ENCODE results near the gene THSD4.
"Not testable (repeated sequence)": the region's sequence is repeated elsewhere in the genome, so short reads cannot be mapped to it uniquely, and the experiment has no call there.

THSD4 gene

DNA sequence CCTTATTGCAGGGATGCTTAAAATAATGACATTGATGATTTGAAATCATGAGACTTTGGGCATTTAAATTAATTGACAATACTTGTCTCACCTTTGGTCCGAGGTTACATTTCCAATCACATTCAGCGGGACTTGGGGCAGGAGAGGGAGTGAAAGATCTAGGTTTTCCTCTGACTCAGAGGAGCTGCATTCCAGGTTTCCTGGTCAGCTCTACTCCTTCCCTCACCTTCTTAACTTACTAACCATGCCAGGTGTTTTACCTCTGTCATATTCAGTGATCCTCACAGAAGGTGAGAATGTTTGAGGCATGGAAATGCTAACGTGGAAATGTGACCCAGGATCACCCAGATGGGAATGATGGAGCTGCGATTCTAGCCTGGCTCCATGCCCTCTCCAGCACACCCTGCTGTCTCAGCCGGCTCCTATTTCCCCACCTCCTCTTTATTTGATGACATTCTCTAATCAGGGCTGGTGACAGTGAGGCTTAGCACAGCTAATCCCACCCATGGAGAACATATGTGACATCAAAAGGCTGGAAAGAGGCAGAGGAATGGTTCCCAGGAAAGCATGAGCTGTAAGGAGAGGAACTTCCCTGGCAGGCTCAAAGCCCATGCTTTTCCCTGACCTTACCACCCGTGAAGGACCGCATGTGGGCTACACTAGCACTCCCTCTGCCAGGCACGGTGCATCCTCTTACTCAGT lies 38.7 kb downstream of the THSD4 start:
- no peak for DNase-seq

GRCh38 chr15:71154607-71155200 lies 39.4 kb downstream of the THSD4 start:
- no peak for DNase-seq

- DNase-seq: no peak
Observed at GRCh38 chr15:71155534-71155933, 40.3 kb downstream of the THSD4 start.

DNA sequence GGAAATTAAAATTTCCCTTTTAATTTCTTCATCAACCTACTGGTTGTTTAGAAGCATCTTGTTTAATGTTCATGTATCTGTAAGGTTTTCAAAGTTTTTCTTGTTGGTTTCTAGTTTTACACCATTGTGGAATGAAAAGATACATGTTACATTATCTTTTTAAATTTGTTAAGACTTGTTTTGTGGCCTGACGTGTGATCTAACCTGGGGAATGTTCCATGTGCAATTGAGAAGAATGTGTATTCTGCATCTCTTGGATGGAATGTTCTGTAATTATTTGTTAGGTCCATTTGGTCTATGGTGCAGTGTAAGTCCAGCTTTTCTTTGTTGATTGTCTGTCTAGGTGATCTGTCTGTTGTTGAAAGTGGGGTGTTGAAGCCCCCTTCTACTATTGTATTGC lies 45.7 kb downstream of the THSD4 start:
- no peak for DNase-seq

DNA sequence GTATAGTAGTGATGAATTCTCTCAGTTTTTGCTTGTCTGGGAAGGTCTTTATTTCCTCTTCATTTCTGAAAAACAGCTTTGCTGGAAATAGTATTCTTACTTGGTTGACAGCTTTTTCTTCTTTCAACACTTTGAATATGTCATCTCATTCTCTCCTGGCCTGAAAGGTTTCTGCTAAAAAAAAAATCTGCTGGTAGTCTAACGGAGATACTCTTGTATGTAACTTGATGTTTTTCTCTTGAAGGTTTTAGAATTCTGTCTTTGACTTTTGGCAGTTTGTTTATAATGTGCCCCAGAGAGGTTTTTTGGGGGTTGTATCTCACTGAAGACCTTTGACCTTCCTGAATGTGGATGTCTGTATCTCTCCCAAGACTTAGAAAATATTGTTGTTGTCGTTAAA lies 47.0 kb downstream of the THSD4 start:
- DNase-seq: no peak

DNA sequence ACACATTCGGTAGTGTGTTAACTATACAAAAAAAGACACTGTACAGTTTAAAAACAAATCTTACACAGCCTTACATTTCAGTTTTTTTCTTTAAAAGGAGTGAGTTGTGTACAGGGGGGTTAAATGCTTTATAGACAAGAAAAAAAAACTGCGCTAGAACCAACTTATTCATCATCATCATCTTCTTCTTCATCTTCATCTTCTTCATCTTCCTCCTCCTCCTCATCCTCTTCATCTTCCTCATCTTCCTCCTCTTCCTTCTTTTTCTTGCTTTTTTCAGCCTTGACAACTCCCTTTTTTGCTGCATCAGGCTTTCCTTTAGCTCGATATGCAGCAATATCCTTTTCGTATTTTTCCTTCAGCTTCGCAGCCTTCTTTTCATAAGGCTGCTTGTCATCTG lies 49.3 kb downstream of the THSD4 start:
- DNase-seq: not testable (repeated sequence)

- DNase-seq: no peak
Observed at GRCh38 chr15:71167445-71168165, 52.3 kb downstream of the THSD4 start.

GRCh38 chr15:71168166-71168834 lies 53.0 kb downstream of the THSD4 start:
- no peak for DNase-seq

- no peak for DNase-seq
Observed at GRCh38 chr15:71170163-71170562, 54.9 kb downstream of the THSD4 start.

DNA sequence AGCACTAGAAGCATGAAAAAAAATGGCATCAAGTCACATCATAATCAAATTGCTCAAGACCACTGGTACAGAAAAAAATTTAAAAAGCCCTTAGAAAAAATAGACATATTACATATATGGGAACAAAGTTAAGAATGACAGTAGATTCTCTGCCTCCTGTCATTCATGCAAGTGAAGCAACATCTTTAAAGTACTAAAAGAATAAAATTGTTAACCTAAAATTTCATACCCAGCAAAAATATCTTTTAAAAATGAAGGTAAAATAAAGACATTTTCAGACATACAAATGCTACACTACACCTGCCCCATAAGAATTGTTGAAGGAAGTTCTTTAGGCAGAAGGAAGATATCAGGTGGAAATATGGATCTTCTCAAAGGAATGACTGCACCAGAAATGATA lies 55.9 kb downstream of the THSD4 start:
- no peak for DNase-seq

DNA sequence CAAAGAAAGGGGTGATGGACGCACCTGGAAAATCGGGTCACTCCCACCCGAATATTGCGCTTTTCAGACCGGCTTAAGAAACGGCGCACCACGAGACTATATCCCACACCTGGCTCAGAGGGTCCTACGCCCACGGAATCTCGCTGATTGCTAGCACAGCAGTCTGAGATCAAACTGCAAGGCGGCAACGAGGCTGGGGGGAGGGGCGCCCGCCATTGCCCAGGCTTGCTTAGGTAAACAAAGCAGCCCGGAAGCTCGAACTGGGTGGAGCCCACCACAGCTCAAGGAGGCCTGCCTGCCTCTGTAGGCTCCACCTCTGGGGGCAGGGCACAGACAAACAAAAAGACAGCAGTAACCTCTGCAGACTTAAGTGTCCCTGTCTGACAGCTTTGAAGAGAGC lies 59.1 kb downstream of the THSD4 start:
- not testable (repeated sequence) for DNase-seq

DNA sequence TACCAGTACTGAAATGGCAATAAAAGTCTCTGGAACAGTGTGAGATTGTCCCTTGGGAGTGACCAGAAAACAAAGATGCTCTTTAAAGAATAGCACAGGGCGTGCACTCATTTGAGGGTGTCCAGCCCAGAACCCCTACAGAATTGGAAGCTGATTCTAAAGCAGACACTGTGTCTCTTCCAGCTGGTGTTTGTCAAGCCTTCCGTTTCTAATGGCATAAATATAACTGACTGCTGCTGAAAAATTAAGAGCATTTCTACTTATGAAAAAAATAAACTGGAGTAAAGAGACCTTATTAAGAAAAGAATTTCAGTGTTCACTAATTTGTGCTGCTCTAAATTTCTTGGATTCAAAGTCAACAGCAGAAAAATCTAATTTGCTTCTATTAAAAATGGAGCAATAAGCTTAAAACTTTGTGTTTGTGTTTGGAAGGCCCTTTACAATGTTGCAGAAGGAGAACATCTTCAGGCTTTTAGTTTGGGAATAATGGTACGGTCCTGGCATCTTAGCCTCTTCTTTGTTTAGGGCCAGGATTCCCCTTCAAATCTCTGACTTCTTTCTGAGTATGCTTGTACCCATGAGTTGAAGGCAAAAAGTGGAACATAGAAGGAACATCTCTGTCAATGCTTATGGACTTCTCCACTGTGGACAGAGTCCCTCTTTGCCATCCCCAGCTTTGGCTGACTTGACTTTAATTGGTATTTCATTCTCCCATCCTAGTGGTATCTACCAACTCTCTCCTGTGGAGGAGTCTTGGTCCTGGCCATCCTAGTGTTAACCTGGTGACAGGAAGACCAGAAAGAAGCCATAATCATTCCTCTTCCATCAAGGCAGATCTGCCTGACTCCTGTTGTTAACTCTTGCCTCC lies 65.9 kb downstream of the THSD4 start:
- DNase-seq: no peak

- no peak for DNase-seq
Observed at GRCh38 chr15:71182522-71182921, 67.3 kb downstream of the THSD4 start.

DNA sequence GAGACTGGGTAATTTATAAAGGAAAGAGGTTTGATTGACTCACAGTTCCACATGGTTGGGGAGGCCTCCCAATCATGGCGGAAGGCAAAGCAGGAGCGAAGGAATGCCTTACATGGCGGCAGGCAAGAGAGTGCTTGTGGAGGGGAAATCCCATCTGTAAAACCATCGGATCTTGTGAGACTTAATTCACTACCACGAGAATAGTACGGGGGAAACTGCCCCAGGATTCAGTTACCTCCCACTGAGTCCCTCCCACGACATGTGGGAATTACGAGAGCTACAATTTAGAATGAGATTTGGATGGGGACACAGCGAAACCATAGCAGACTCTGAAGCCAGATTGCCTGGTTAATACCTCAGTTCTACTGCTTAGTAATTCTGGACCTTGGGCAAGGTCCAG lies 67.8 kb downstream of the THSD4 start:
- DNase-seq: no peak

GRCh38 chr15:71185706-71186105 lies 70.4 kb downstream of the THSD4 start:
- DNase-seq: no peak

GRCh38 chr15:71186267-71186666 lies 71.0 kb downstream of the THSD4 start:
- DNase-seq: no peak

GRCh38 chr15:71187078-71187477 lies 71.8 kb downstream of the THSD4 start:
- no peak for DNase-seq

DNA sequence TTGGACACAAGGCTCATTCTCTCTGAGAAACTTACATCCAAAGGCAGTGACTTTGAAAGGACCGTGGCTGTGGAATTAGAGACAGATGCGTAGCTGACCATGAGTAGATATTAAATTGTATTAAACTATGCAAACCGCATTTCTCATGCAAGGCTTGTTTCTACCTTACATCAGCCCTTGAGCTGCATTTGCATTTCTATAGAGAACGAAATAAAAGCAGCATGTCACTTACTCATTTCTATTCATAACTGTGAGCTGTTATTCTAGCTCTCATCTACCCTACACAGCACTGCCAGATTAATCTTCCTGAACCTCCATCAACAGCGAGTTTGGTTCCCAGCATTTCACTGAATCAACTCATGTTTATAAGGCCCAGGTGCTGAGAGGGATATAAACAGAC lies 72.3 kb downstream of the THSD4 start:
- no peak for DNase-seq

GRCh38 chr15:71189718-71190117 lies 74.4 kb downstream of the THSD4 start:
- no peak for DNase-seq

- DNase-seq: no peak
Observed at GRCh38 chr15:71191296-71191695, 76.0 kb downstream of the THSD4 start.

DNA sequence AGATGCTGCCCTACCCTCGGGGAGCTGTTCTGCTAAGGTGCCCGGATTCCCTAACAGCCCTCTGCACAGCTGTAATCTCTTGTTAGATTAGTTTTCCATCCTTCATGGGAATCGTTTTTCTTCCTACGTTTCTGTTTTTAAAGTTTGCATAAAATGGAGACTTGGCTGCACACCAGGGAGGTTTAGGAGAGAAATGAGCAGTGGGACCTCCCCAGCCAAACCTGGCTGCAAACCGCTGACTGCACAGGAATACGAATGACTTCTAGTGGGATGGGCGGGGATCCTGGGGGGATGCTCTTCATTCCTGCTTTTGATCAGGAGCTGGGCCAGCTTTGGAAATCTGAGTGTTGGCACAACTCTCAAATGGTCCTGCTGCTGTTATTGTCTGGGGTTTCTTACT lies 77.5 kb downstream of the THSD4 start:
- DNase-seq: no peak

- DNase-seq: no peak
Observed at GRCh38 chr15:71194286-71194685, 79.0 kb downstream of the THSD4 start.

DNA sequence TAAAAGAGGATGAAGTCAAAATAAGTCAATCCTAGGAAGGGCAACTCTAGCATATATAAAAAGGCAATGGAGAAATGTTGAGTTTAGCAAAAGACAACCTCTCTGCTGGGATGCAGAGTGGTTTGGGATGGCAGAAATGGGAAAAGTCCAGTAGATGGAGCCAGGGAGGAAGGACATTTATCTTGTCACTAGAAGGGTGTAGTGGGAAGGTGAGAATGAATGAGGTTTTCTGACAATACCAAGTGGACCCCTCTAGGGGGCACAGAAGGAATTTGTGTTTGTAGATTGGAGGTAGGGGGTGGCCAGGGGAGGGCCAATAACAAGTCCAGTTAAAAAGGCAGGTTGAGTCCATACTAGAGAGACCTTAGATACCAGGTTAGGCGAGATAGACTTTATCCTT lies 80.0 kb downstream of the THSD4 start:
- no peak for DNase-seq
